GM23338 (cell line): ENCODE results near the gene ZHX3.

Experiments
- CREB1 ChIP-seq: fragments of 250-450 bp; sonication (Bioruptor Pico); IDR thresholded peaks from 2 replicates; pipeline ENCODE4 v1.5.0; 2020; ENCODE audit warnings: low read depth, mild to moderate bottlenecking, moderate library complexity
- EZH2 ChIP-seq: fragments of 200-600 bp; sonication (generic); IDR thresholded peaks from one replicate; pipeline ENCODE4 v1.8.0; 2017; ENCODE audit warnings: antibody characterized with exemption, mild to moderate bottlenecking, low read depth; ENCODE audit not compliant: unreplicated experiment
- EZH2phosphoT487 ChIP-seq: fragments of 200-600 bp; sonication (generic); IDR thresholded peaks from one replicate; pipeline ENCODE4 v1.8.1; 2018; ENCODE audit warnings: antibody characterized with exemption; ENCODE audit not compliant: unreplicated experiment
- JUNB ChIP-seq: IDR thresholded peaks from one replicate; pipeline ENCODE4 v1.6.1; 2016; ENCODE audit warnings: antibody characterized with exemption; ENCODE audit not compliant: unreplicated experiment
- POLR2AphosphoS5 ChIP-seq: IDR thresholded peaks from 2 replicates; pipeline ENCODE4 v1.6.1; 2016; ENCODE audit warnings: antibody characterized with exemption, low read depth
- TF ChIP-seq, protein P1 (sequence below), 2 experiments: fragments of 200-600 bp in 1 of 2; sonication (generic) in 1 of 2; conservative IDR thresholded peaks; 2 replicates each; pipeline versions ENCODE4 v1.5.1 to v1.6.1; 2016 to 2017; ENCODE audit warnings: antibody characterized with exemption in 2 of 2, low read depth in 2 of 2, mild to moderate bottlenecking in 2 of 2, moderate library complexity in 1 of 2
- TF ChIP-seq, protein P2 (sequence below): IDR thresholded peaks from 2 replicates; pipeline ENCODE4 v1.6.1; 2016; ENCODE audit warnings: antibody characterized with exemption

- TF ChIP-seq, protein P1, sequence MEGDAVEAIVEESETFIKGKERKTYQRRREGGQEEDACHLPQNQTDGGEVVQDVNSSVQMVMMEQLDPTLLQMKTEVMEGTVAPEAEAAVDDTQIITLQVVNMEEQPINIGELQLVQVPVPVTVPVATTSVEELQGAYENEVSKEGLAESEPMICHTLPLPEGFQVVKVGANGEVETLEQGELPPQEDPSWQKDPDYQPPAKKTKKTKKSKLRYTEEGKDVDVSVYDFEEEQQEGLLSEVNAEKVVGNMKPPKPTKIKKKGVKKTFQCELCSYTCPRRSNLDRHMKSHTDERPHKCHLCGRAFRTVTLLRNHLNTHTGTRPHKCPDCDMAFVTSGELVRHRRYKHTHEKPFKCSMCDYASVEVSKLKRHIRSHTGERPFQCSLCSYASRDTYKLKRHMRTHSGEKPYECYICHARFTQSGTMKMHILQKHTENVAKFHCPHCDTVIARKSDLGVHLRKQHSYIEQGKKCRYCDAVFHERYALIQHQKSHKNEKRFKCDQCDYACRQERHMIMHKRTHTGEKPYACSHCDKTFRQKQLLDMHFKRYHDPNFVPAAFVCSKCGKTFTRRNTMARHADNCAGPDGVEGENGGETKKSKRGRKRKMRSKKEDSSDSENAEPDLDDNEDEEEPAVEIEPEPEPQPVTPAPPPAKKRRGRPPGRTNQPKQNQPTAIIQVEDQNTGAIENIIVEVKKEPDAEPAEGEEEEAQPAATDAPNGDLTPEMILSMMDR (conservative IDR thresholded peaks at IDR 0.05; ENCODE audit: low read depth in 2 of 2) = no peak
- no peak for TF ChIP-seq POLR2AphosphoS5
- no peak for TF ChIP-seq EZH2phosphoT487
- no peak for TF ChIP-seq CREB1 (CRISPR knock-in tag)
- TF ChIP-seq EZH2 = no peak
- TF ChIP-seq, protein P2, sequence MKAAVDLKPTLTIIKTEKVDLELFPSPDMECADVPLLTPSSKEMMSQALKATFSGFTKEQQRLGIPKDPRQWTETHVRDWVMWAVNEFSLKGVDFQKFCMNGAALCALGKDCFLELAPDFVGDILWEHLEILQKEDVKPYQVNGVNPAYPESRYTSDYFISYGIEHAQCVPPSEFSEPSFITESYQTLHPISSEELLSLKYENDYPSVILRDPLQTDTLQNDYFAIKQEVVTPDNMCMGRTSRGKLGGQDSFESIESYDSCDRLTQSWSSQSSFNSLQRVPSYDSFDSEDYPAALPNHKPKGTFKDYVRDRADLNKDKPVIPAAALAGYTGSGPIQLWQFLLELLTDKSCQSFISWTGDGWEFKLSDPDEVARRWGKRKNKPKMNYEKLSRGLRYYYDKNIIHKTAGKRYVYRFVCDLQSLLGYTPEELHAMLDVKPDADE = no peak
- TF ChIP-seq JUNB = no peak
Measured at GRCh38 chr20:41180599-41181333, 136.8 kb downstream of the ZHX3 start.
